Neural crest cell (in vitro differentiated cells): ENCODE results near the gene EMC10. TPM values are rescaled to one million over a fixed set of nuclear protein-coding genes. Genes with fewer than 3 reads are reported as not detected.

Experiments
- DNase-seq: peaks from one replicate; pipeline ENCODE4 v3.0.0; 2021; ENCODE audit warnings: low read depth, mixed read lengths, low spot score
- H3K27ac Mint-ChIP-seq: one replicate; pipeline ENCODE4 v1.8.0; 2021; ENCODE audit warnings: mild to moderate bottlenecking, mixed read lengths; ENCODE audit not compliant: unreplicated experiment
- H3K27me3 Mint-ChIP-seq: 2 replicates; pipeline ENCODE4 v1.8.0; 2021; ENCODE audit warnings: low read depth, mild to moderate bottlenecking, mixed read lengths
- H3K36me3 Mint-ChIP-seq: 2 replicates; pipeline ENCODE4 v1.8.0; 2021; ENCODE audit warnings: low read depth, mild to moderate bottlenecking, mixed read lengths
- H3K4me1 Mint-ChIP-seq: 2 replicates; pipeline ENCODE4 v1.8.0; 2021; ENCODE audit warnings: mixed read lengths
- H3K4me3 Mint-ChIP-seq: one replicate; pipeline ENCODE4 v1.8.0; 2021; ENCODE audit warnings: mild to moderate bottlenecking, mixed read lengths
- H3K9me3 Mint-ChIP-seq: 2 replicates; pipeline ENCODE4 v1.8.0; 2021; ENCODE audit warnings: mixed read lengths
- CTCF ChIP-seq: fragments of 200-600 bp; sonication (generic); conservative IDR thresholded peaks from 2 replicates; pipeline ENCODE4 v1.5.0; 2021; ENCODE audit warnings: antibody characterized with exemption, mild to moderate bottlenecking
- long read RNA-seq: library from polyadenylated mRNA; unstranded; transcript quantifications from one replicate; pipeline ENCODE4 v2.0.0, GENCODE V29; 2020
- total RNA-seq: library from RNA; stranded (reverse); gene quantifications from 2 replicates; pipeline ENCODE4 v1.2.1, GENCODE V29; 2021

Gene EMC10
- 125 and 129 TPM in 2 replicates for total RNA-seq
- long read RNA-seq, result 0 reads

GRCh38 chr19:50476224-50476906 is at the start of gene EMC10, which contains the start of gene GARIN5A:
Gene EMC10 (plus strand): TSS chr19:50476507. CDS start chr19:50476545, 38 bp downstream.
Gene GARIN5A (minus strand): TSS chr19:50476848. CDS start chr19:50476388, 460 bp downstream.
- no peak for TF ChIP-seq CTCF
- H3K4me1 Mint-ChIP-seq, result peaks cover 14% of the 10 kb centered on the region
- H3K36me3 Mint-ChIP-seq, result peaks cover 25% of the 10 kb centered on the region
- peak within 1 kb of the TSS; percentile 98 for H3K27ac Mint-ChIP-seq
- peak within 1 kb of the TSS; percentile 97 for H3K4me3 Mint-ChIP-seq
- H3K9me3 Mint-ChIP-seq, result peaks cover 3% of the 10 kb centered on the region
- peaks cover 8% of the 10 kb centered on the region for H3K27me3 Mint-ChIP-seq
- DNase-seq, result peak; percentile 82

DNA sequence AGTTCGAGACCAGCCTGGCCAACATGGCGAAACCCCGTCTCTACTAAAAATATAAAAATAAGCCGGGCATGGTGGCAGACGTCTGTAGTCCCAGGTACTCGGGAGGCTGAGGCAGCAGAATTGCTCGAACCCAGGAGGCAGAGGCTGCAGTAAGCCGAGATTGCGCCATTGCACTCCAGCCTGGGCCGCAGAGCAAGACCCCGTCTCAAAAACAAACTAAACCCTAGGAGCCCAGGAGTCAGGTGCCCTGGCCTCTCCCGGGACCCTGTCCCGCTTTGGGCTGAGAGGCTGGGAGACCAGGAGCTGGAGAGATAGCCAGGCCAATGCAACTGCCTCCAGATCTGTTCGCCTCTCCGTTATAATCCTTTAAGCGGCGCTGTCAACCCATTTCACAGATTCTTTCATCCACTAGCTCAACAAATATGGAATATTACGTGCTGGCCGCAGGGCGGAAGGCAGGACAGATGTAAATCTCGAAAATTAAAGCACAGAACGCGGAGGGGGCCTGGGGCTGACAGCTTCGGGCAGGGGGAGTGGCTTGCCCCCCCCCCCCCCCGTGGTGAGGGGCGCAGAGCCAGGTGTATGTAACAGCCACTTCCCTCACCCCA is 48.9 kb upstream of the EMC10 start:
- Mint-ChIP-seq H3K36me3 (no peaks in the 10 kb centered on the region), H3K4me1 (peaks cover 11% of the 10 kb centered on the region), H3K27me3 (peaks cover 26% of the 10 kb centered on the region), H3K4me3 (no peak overlapping the region), H3K27ac (no peak overlapping the region), H3K9me3 (no peaks in the 10 kb centered on the region)
- TF ChIP-seq CTCF, result no peak
- DNase-seq, result no peak

DNA sequence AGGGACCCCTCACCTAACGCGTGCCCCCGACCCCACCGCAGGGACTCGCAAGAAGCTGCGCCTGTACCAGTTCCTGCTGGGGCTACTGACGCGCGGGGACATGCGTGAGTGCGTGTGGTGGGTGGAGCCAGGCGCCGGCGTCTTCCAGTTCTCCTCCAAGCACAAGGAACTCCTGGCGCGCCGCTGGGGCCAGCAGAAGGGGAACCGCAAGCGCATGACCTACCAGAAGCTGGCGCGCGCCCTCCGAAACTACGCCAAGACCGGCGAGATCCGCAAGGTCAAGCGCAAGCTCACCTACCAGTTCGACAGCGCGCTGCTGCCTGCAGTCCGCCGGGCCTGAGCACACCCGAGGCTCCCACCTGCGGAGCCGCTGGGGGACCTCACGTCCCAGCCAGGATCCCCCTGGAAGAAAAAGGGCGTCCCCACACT is 48.3 kb upstream of the EMC10 start:
- Mint-ChIP-seq H3K27me3 (peaks cover 31% of the 10 kb centered on the region), H3K9me3 (no peaks in the 10 kb centered on the region), H3K27ac (no peak overlapping the region), H3K4me3 (no peak overlapping the region), H3K4me1 (peaks cover 11% of the 10 kb centered on the region), H3K36me3 (no peaks in the 10 kb centered on the region)
- TF ChIP-seq CTCF, result no peak
- no peak for DNase-seq

DNA sequence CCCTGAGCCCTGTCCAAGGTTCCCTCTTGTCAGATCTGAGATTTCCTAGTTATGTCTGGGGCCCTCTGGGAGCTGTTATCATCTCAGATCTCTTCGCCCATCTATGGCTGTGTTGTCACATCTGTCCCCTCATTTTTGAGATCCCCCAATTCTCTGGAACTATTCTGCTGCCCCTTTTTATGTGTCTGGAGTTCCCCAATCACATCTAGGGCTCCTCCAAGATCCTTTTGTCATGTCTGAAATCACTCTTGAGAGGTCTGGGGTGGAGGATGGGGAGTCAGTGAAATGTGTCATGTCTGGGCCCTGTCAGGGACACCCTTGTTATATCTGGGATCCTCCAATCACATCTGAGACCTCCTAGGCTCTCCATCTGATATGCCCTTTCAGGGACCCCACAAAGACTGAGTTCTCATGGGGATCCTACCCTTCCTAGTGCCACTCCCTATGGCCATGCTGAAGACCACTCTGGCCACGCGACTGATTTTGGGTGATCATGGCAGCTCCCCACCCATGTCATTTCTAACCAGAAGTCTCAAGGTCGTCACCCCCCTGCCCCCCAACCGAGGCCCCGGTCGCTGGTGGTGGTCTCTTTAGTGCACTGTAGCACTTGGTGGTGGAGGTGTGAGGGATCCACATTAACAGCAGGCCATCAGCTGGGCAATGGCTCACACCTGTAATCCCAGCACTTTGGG is 47.4 kb upstream of the EMC10 start:
- H3K4me1 Mint-ChIP-seq, result peaks cover 11% of the 10 kb centered on the region
- no peak for TF ChIP-seq CTCF
- H3K27ac Mint-ChIP-seq, result no peak overlapping the region
- no peaks in the 10 kb centered on the region for H3K9me3 Mint-ChIP-seq
- no peak overlapping the region for H3K4me3 Mint-ChIP-seq
- H3K36me3 Mint-ChIP-seq, result no peaks in the 10 kb centered on the region
- no peak for DNase-seq
- peaks cover 40% of the 10 kb centered on the region for H3K27me3 Mint-ChIP-seq

GRCh38 chr19:50430888-50431342 is 45.4 kb upstream of the EMC10 start:
- Mint-ChIP-seq H3K27me3 (peaks cover 47% of the 10 kb centered on the region), H3K27ac (no peak overlapping the region), H3K4me1 (peaks cover 11% of the 10 kb centered on the region), H3K4me3 (peak overlapping the region; percentile 93), H3K9me3 (no peaks in the 10 kb centered on the region), H3K36me3 (no peaks in the 10 kb centered on the region)
- no peak for DNase-seq
- no peak for TF ChIP-seq CTCF
